ENCODE results near the gene ERMAP.
"Not testable (repeated sequence)": the region's sequence is repeated elsewhere in the genome, so short reads cannot be mapped to it uniquely, and the experiment has no call there.

Gene ERMAP

DNA sequence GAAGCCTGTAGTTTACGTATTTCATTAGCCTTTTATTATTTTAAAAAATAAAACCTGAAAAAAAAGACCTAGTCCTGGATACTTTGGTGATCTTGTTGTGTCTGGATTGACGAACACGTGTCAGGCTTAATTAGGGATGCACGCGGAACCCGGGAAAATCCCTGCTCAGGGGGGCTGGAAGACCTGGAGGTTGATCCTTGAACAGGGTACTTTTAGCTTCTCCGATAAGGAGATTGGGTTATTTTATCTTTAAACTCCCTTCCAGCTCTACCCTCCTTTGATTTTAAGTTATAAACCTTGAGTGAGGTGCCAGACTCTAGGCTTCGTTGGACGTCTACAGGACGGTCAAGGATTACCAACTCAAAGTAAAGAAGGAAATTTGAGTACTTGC is 28.9 kb downstream of the ERMAP start:
- no peak for DNase-seq

DNA sequence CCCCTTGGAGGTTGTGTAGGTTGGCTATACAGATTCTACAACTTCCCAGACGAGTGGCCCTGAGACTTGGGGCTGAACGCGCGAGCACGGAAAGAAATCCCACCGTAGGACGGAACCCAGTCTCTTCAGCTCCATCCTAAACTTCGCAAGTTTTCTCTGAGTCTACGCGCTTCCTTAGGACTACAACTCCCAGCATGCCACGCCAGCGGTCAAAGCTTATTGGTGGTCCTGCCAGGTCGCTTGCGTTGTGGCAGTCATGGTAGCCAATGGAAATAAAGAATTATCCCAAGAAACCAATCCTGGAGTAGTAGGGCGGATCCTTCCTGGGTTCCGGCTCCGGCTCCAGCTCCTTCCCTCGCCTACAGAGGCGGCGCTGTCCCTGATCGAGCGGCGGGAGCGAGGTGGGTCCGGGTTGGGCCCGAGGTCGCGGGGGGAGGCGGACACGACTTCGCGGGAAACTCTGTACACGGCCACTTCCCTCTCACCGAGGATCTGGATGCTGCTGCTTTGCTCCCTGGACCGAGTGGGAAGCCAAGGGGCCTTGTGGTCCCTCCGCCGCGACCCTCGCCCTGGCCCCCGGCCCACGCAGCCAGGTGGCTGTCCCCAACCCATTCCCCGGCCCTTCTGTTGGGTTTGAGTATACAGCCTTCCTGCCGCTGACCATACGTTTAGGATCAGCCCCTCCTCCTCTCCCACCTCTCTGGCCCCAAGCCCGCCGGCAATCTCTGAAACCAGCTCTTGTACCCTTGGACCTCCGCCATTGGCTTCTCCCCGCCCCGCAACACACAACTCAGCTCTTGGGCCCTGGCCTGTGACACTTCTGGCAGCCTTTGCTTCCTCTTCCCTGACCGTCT is 29.6 kb downstream of the ERMAP start, which contains the start of gene ZNF691:
Gene ZNF691 (plus strand): TSS at position 357 of the 854 bp plus-strand sequence. CDS start 3,046 bp downstream, outside the sequence.
- peak; percentile 99 for DNase-seq

DNA sequence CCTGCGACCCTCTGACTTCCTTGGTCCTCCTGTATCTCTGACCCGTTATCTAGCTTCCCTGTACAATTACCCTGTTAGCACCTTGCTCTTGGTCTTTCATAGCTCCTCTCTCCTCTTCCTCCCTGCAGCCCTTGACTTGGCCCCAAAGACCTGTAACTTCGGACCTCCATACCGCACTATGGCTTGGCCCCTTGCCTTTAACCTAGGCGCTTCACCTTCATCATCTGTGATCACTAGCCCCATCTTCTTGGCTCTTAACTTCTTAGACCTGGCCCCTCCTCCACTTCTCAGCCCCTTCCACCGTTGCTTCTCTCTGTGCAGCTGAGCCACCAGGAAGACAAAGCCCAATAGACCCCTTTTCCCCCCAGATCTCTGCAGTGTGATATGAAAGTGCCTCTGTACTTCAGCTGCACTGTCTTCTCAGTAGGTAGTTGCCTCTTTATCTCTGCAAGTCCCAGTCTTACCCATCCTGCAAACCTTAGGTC is 30.2 kb downstream of the ERMAP start:
- no peak for DNase-seq

DNA sequence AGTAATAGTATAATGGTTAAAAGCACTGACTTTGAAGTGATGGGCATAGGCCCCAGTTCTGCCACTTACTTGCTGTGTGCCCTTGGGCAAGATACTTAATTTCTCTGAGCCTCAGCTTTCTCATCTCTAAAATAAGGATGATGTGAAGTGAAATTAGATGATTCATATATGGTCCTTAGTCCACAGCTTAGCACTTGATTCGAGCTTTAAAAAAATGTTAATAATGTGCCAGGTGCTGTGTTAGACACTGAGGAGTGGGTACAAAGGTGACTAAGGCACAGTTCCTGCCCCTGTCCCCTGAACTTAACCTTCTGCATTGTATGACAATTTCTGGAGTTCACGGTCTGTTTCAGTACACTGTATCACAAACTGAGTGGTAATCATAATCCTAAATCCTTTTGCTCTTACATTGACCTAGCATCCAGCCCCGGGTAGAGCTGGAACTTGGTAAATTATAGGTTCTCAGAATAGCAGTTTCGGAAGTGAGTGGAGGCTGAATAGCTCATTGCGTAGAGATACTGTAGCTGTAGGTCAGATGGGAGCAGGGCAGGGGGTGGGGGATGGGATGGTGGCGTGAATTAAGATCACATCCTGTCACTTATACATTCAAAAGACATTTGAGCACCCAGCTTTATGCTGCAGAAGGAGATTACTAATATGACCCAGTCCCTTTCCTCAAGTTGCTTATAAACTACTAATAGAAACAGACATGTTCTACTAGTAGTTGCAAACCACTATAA is 31.0 kb downstream of the ERMAP start:
- no peak for DNase-seq

DNA sequence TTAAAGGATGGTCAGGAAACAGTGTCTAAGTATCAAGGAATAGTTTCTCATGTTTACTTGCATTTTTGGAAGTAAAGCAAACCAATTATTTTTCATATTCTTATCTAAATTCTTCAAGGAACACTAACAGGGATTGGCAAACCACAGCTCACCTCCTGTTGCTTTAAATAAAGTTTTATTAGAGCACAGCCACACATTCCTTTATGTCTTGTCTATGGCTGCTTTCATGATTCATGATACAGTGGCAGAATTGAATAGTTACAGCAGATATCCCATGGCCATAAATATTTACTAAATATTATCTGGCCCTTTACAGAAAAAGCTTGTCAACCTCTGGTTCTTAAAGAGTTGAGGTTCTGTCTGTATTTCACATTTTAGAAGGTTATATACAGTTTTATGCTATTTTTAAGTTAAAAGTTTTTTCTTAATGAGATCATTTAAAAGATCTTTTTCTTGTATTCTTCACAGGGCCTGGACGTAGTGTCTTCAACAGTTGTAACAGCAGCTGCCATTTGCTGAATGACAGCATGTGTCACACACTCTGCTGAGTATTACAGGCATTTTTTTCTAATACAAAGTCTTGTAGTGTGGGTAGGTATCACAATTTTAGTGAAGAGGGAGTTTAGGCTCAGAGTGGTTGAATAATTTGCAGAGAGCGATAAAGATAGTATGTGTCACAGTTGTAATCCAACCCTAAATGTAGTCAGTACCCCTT is 32.1 kb downstream of the ERMAP start:
- DNase-seq = no peak

DNA sequence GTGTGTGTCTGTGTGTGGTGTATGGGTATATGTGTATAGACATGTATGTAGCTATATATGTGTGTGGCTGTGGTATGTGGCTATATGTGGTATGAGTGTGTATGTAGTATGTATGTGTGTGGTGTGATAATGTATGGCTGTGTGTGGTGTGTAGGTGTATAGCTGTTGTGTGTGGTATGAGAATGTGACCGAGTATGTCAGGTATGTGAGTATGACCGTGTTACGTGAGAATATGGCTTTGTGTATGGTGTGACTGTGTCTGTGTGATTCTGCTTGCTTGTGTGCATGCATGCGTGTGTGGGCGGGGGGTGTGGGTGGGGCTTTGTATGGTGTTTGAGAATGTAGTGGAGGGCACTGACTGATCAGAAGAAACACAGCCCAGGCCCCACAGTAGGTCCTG is 33.0 kb downstream of the ERMAP start:
- no peak for DNase-seq

DNA sequence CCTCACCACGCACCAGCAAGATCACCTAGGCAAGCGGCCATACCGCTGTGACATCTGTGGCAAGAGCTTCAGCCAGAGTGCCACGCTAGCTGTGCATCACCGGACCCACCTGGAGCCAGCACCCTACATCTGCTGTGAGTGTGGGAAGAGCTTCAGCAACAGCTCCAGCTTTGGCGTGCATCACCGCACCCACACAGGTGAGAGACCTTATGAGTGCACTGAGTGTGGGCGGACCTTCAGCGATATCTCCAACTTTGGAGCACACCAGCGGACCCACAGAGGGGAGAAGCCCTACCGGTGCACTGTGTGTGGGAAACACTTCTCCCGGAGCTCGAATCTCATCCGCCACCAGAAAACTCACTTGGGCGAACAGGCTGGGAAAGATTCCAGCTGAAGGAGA is 34.5 kb downstream of the ERMAP start:
- DNase-seq = no peak

DNA sequence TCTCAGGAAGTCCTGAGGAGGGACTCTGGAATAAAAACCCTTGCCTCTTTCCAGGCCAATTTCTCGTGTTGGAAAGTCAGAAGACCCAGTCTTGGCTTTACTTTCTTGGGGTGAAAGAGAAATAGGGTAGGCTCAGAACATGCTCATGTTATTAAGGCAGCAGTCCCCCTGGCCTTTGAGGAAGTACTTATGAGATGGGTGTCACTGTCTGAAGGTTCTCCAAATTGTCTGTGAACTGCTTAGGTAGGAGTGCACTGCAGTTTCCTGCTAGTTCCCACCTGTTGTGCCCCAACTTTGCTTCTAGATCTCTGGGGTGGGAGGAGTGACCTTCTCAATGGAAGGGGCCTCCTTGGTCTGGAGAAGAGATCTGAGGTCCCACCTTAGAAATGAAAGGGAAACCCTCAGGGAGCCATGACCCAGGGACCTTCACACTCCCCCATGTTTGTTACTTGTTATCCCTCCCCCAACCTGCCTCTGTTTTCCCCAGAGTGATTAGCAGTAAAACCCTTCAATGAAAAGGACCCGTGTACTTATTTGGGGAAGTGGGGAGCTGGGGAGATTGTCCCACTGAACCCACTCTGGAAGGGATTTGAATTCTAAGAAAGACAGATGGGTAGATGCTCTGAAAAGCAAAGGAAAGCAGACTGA is 35.2 kb downstream of the ERMAP start:
- DNase-seq = no peak

DNA sequence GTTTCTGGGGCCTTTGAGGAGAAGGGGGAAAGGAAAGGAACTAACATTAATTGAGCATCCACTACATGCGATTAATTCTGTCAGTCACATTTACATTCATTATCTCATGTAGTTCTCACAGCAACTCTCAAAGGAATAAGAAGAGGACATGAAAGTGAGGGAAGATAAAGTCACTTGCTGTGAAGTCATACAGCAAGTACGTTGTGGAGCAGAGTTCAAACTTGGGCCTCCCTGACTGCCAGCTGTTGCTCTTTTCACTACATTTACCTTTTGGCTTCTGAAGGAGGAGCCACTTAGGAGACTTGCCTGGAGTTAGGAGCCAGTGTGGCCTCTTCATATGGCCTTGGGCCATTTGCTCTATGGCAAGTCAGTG is 35.7 kb downstream of the ERMAP start:
- no peak for DNase-seq

DNA sequence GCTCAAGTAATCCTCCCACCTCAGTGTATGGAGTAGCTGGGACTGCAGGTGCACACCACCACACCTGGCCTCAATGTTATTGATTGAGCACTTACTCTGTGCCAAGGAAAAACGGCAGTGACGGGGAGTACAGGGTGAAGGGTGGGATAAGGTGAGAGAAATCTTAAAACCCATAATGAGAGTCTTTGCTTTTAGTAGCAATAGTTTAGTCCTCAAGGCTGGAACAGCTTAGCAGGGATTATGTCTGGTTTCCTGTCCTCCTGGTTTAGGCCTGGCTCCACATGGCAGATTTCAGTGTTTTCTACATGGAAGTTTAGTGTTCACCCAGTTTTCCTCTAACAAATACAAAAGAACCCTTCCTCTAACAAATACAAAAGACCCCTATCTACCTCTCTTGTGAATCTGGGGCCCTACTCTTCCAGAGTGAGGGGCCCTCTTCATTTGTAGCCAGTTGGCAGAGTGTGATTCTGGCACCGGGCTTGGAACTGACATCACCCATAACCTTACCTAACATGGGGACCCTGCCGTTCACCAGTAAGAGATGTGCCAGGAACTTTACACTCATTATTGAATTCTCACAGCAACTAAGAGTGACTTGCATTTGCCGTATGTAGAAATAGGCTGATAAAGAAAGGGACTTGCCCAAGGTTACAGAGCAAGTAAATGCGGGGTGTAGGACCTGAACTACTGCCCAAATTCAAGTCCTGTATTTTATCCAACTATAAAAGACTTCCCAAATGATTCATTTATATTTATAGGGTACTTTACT is 36.4 kb downstream of the ERMAP start:
- no peak for DNase-seq

DNA sequence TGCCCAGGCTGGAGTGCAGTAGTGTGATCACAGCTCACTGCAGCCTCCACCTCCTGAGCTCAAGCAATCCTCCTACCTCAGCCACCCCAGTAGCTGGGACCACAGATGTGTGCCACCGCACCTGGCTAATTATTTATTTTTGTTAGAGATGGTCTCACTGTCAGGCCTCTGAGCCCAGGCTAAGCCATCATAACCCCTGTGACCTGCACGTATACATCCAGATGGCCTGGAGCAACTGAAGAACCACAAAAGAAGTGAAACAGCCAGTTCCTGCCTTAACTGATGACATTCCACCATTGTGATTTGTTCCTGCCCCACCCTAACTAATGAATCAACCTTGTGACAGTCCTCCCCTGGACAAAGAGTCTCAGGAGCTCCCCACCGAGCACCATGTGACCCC is 39.6 kb downstream of the ERMAP start:
- not testable (repeated sequence) for DNase-seq

DNA sequence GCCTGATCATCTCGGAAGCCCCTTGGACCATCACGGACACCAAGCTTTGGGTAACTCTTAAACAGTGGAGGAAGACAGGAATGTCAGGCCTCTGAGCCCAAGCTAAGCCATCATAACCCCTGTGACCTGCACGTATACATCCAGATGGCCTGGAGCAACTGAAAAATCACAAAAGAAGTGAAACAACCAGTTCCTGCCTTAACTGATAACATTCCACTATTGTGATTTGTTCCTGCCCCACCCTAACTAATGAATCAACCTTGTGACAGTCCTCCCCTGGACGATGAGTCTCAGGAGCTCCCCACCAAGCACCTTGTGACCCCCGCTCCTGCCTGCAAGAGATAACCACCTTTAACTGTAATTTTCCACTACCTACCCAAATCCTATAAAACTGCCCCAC is 42.4 kb downstream of the ERMAP start:
- DNase-seq = not testable (repeated sequence)

DNA sequence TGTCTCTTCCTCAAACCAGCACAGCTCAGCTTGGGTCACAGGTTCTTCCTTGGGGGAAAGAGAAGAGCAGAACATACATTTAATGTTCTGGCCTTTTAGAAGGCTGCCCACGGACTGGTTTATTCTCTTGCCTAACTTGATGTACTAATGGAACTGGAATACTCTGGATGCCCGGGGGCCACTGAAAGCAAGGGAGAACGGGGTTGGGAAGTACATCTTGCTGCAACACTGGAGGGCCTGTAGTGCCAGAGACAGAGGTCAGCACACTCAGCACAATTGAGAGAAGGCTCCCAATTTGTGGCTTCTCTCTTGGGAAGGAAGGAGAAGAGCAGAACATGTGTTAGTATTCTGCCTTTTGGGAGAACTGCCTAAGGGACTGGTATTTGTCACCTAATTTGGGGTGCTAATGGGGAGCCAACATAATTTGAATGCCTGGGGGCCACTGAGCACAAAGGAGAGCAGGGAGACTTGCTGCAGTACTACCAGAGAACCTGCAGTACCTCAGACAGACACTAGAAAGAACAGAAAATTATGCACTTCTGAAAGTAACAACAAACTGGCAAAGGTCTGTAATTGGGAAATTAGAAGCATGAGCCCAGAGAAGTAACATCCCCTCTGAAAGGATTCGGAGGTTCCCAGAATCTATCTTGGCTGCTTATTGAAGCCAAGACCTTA is 43.6 kb downstream of the ERMAP start:
- DNase-seq = no peak

DNA sequence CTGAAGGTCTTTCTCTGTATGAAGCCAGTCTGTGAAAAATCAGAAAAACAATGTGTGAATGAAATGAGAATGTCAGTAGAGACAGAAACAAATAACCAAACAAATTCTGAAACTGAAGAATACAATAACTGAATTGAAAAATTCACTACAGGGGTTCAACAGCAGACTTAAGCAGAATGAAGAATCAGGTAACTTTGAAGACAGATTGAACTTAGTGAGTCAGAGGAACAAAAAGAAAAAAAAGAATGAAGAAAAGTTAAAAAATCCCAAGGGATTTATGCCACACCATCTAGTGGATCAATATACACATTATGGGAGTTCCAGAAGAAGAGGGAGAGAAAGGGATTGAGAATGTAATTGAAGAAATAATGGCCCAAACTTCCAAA is 44.1 kb downstream of the ERMAP start:
- DNase-seq = no peak

DNA sequence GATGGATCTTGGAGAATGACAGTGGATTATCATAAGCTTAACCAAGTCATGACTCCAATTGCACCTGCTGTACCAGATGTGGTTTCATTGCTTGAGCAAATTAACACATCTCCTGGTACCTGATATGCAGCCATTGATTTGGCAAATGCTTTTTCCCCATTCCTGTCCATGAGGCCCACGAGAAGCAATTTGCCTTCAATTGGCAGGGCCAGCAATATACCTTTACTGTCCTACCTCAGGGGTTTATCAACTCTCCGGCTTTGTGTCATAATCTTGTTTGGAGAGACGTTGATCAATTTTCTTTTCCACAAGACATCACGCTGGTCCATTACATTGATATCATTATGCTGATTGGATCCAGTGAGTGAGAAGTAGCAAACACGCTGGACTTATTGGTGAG is 49.6 kb downstream of the ERMAP start:
- no peak for DNase-seq

DNA sequence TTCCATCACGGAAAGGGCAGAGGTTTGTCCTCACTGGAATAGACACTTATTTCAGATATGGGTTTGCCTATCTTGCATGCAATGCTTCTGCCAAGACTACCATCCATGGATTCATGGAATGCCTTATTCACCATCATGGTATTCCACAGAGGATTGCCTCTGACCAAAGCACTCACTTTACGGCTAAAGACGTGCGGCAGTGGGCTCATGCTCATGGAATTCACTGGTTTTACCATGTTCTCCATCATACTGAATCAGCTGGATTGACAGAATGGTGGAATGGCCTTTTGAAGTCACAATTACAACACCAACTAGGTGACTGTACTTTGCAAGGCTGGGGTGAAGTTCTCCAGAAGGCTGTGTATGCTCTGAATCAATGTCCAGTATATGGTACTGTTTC is 51.5 kb downstream of the ERMAP start:
- DNase-seq = not testable (repeated sequence)

DNA sequence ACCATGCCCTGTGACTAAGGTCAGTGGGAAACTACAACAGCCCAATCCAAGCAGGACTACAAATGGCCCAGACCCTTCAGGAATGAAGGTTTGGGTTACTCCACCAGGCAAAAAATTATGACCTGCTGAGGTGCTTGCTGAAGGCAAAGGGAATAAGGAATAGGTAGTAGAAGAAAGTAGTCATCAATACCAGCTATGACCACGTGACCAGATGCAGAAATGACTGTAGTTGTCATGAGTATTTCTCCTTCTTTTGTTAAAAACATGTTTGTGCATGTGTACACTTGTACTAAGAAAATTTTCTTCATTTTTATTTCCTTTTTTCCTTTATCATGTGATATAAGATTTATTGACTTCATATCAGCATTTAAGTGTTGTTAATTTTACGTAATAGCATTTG is 52.3 kb downstream of the ERMAP start:
- not testable (repeated sequence) for DNase-seq

DNA sequence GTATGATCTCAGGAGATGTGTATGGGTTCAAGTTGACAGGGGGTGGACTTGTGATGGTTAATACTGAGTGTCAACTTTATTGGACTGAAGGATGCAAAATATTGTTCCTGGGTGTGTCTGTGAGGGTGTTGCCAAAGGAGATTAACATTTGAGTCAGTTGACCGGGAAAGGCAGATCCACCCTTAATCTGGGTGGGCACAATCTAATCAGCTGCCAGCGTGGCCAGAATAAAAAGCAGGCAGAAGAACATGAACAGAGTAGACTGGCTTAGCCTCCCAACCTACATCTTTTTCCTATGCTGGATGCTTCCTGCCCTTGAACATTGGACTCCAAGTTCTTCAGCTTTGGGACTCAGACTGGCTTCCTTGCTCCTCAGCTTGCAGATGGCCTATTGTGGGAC is 52.8 kb downstream of the ERMAP start:
- DNase-seq = not testable (repeated sequence)

DNA sequence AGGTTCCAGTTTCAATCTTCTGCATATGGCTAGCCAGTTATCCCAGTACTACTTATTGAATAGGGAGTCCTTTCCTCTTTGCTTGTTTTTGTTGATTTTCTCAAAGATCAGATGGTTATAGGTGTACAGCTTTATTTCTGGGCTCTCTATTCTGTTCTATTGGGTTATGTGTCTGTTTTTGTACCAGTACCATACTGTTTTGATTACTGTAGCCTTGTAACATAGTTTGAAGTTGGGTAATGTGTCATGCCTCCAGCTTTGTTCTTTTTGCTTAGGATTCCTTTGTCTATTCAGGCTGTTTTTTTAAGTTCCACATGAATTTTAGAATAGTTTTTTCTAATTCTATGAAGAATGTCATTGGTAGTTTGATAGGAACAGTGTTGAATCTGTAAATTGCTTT is 56.2 kb downstream of the ERMAP start:
- not testable (repeated sequence) for DNase-seq

DNA sequence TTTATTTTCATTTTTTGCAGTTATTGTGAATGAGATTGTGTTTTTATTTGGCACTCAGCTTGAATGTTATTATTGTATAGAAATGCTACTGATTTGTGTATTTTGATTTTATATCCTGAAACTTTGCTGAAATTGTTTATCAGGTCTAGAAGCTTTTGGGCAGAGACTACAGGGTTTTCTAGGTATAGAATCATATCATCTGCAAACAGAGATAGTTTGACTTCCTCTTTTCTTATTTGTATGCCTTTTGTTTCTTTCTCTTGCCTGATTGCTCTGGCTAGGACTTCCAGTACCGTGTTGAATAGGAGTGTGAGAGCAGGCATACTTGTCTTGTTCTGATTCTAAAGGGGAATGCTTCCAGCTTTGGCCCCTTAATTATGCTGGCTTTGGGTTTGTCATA is 56.7 kb downstream of the ERMAP start:
- no peak for DNase-seq

DNA sequence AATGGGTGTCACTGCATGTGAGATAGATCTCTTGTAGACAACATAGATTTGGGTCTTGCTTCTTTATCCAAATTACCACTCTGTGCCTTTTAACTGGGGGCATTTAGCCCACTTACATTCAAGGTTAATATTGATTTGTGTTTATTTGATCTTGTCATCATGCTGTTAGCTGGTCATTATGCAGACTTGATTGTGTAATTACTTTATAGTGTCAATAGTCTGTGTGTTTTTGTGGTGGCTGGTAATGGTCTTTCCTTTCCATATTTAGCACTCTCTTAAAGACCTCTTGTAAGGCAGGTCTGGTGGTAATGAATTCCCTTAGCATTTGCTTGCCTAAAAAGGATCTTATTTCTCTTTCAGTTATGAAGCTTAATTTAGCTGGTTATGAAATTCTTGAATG is 59.1 kb downstream of the ERMAP start:
- no peak for DNase-seq

DNA sequence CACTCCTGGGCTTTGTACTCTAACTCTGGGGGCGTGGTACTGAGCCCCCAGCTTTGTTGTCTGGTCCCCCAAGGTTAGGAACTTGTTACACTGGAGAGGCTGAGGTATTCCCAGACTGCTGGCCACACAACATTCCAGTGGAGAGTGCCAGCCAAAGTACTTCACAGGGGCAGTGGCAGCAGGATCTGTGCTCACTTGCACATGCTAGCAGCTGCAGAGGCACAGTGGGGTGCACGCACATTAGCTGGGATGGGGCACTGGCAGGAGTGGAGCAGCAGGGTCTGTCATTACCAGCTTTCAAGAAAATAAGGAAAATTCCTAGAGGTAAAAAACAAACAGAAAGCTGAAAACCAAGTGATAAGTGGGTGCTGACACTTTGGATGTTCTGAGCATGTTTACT is 60.5 kb downstream of the ERMAP start:
- DNase-seq = no peak

Data from NCI-H526 treated with DMSO at 0.1 percent for 48 hours (cell line).